Osteoblast (primary cell): ENCODE results near the gene GUCY2F. TPM values are rescaled to one million over a fixed set of nuclear protein-coding genes. Genes with fewer than 3 reads are reported as not detected.

Experiments
- DNase-seq: peaks from one replicate; pipeline ENCODE4 v3.0.0; 2011; ENCODE audit warnings: low spot score, mixed read lengths; ENCODE audit not compliant: insufficient read length; ENCODE audit errors: missing footprints
- H2AFZ ChIP-seq: 2 replicates; pipeline ENCODE4 v1.6.0; 2011; ENCODE audit warnings: mild to moderate bottlenecking, low read length
- H3K27ac ChIP-seq: 2 replicates; pipeline ENCODE4 v1.5.1; 2011; ENCODE audit warnings: mild to moderate bottlenecking, low read depth, low read length, moderate library complexity
- H3K27me3 ChIP-seq: 2 replicates; pipeline ENCODE4 v1.6.0; 2012; ENCODE audit warnings: mild to moderate bottlenecking, control low read depth, inconsistent platforms, low read length, moderate library complexity; ENCODE audit not compliant: insufficient read depth
- H3K36me3 ChIP-seq: 2 replicates; pipeline ENCODE4 v1.5.1; 2011; ENCODE audit warnings: mild to moderate bottlenecking, low read length, control low read depth, moderate library complexity; ENCODE audit not compliant: insufficient read depth
- H3K4me1 ChIP-seq: 2 replicates; pipeline ENCODE4 v1.5.1; 2011; ENCODE audit warnings: mild to moderate bottlenecking, low read length, control low read depth, moderate library complexity; ENCODE audit not compliant: insufficient read depth
- H3K4me2 ChIP-seq: 2 replicates; pipeline ENCODE4 v1.6.0; 2011; ENCODE audit warnings: mild to moderate bottlenecking, low read length; ENCODE audit not compliant: insufficient read depth
- H3K4me3 ChIP-seq: fragments of 200-600 bp; sonication (generic); 3 replicates; pipeline ENCODE4 v1.5.1; 2012; ENCODE audit warnings: mild to moderate bottlenecking, low read length, inconsistent platforms; ENCODE audit not compliant: insufficient read depth
- H3K79me2 ChIP-seq: 2 replicates; pipeline ENCODE4 v1.6.0; 2012; ENCODE audit warnings: mild to moderate bottlenecking, low read length, control low read depth, inconsistent platforms; ENCODE audit not compliant: insufficient read depth
- H3K9me3 ChIP-seq: 2 replicates; pipeline ENCODE4 v1.5.1; 2011; ENCODE audit warnings: low read depth, low read length, control low read depth
- H4K20me1 ChIP-seq: 2 replicates; pipeline ENCODE4 v1.6.0; 2012; ENCODE audit warnings: mild to moderate bottlenecking, low read length, control low read depth; ENCODE audit not compliant: insufficient read depth
- total RNA-seq: library from RNA; depleted of rRNA; stranded (reverse); fragments of >200 nt; gene quantifications from 2 replicates; pipeline ENCODE4 v1.2.3, GENCODE V29; 2012
- TF ChIP-seq, protein P1 (sequence below): IDR thresholded peaks from 2 replicates; pipeline ENCODE4 v1.5.1; 2011; ENCODE audit warnings: mild to moderate bottlenecking, low read depth, low read length, moderate library complexity; ENCODE audit errors: extremely low read depth

Gene GUCY2F
- total RNA-seq, 1 donor: not detected

DNA sequence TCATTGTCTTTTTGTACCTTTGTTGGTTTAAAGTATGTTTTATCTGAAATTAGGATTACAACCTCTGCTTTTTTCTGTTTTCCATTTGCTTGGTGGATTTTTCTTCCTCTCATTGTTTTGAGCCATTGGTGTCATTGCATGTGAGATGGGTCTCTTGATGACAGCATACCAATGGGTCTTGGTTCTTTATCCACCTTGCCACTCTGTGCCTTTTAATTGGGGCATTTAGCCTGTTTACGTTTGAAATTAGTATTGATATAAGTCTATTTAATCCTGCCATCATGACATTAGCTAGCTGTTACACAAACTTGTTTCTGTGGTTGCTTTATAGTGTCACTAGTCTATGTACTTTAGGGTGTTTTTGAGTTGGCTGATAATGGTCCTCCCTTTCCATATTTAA, 145.7 kb downstream of the GUCY2F start:
- Histone ChIP-seq H3K4me1 (no peaks in the 10 kb centered on the region), H3K79me2 (no peaks in the 10 kb centered on the region), H2AFZ (no peak overlapping the region), H3K4me3 (no peak overlapping the region), H3K36me3 (no peaks in the 10 kb centered on the region), H3K27me3 (no peaks in the 10 kb centered on the region), H3K9me3 (no peaks in the 10 kb centered on the region), H4K20me1 (no peaks in the 10 kb centered on the region), H3K27ac (no peak overlapping the region), H3K4me2 (no peak overlapping the region)
- TF ChIP-seq, protein P1, sequence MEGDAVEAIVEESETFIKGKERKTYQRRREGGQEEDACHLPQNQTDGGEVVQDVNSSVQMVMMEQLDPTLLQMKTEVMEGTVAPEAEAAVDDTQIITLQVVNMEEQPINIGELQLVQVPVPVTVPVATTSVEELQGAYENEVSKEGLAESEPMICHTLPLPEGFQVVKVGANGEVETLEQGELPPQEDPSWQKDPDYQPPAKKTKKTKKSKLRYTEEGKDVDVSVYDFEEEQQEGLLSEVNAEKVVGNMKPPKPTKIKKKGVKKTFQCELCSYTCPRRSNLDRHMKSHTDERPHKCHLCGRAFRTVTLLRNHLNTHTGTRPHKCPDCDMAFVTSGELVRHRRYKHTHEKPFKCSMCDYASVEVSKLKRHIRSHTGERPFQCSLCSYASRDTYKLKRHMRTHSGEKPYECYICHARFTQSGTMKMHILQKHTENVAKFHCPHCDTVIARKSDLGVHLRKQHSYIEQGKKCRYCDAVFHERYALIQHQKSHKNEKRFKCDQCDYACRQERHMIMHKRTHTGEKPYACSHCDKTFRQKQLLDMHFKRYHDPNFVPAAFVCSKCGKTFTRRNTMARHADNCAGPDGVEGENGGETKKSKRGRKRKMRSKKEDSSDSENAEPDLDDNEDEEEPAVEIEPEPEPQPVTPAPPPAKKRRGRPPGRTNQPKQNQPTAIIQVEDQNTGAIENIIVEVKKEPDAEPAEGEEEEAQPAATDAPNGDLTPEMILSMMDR: no peak
- DNase-seq: no peak

DNA sequence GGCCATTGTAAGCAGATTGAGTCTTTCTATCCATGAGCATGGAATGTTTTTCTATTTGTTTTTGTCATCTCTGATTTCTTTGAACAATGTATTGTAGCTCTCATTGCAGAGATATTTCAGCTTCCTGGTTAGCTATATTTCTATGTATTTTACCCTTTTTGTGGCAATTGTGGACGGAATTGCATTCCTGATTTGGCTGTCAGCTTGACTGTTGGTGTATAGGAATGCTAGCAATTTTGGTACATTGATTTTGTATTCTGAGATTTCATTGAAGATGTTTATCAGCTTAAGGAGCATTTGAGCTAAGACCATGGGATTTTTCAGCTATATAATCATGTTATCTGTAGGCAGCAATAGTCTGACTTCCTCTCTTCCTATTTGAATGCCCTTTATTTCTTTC, 154.6 kb downstream of the GUCY2F start:
- TF ChIP-seq, protein P1: no peak
- Histone ChIP-seq H3K4me2 (no peak overlapping the region), H3K79me2 (no peaks in the 10 kb centered on the region), H3K27ac (no peak overlapping the region), H2AFZ (no peak overlapping the region), H3K36me3 (no peaks in the 10 kb centered on the region), H3K9me3 (no peaks in the 10 kb centered on the region), H3K4me3 (no peak overlapping the region), H3K4me1 (no peaks in the 10 kb centered on the region), H4K20me1 (no peaks in the 10 kb centered on the region), H3K27me3 (no peaks in the 10 kb centered on the region)
- no peak for DNase-seq

Other genes with a start within 250 kb of the GUCY2F start
- 10.6 and 10.9 TPM in 2 replicates for gene NXT2, start 54.8 kb upstream of the GUCY2F start, total RNA-seq
- gene KCNE5, start 143.1 kb upstream of the GUCY2F start, total RNA-seq: 0.29 and 0.36 TPM in 2 replicates